GM12892 (cell line): ENCODE measurements around the gene KIF26B.
"Not testable (repeated sequence)": the region's sequence is repeated elsewhere in the genome, so short reads cannot be mapped to it uniquely, and the experiment has no call there.

Source experiments
- POLR2A ChIP-seq: IDR thresholded peaks from 2 replicates; pipeline ENCODE4 v1.6.1; 2011; ENCODE audit warnings: low read depth, low read length, control low read depth
- TAF1 ChIP-seq: IDR thresholded peaks from 2 replicates; pipeline ENCODE4 v1.6.1; 2011; ENCODE audit warnings: low read depth, mild to moderate bottlenecking, control low read depth, low read length, borderline replicate concordance

DNA sequence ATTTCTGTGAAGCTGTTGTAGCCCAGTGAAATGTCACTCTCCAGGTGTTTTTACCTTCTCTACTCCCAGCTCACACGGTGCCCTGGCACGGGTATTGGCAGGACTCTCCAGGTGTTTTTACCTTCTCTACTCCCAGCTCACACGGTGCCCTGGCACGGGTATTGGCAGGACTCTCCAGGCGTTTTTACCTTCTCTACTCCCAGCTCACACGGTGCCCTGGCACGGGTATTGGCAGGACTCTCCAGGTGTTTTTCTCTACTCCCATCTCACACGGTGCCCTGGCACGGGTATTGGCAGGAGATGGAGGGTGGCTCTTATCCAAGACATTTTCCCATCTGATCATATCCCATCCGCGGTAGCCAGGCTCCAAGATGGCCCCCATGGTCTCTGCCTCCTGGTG is 540.9 kb downstream of the KIF26B start:
- TF ChIP-seq TAF1, POLR2A: not testable (repeated sequence)
